ENCODE results near the gene LPIN1.

Gene LPIN1

GRCh38 chr2:11832531-11832930 is 86.1 kb downstream of the LPIN1 start:
- no peak for DNase-seq
- no peaks in the 10 kb centered on the region for H3K27me3 ChIP-seq (ENCODE audit: insufficient read depth, low read depth, severe bottlenecking)
- no peak overlapping the region for H3K27ac ChIP-seq
- H3K36me3 ChIP-seq: no peaks in the 10 kb centered on the region
- no peak overlapping the region for H3K4me3 ChIP-seq (ENCODE audit: low read depth, low read length)
- no peaks in the 10 kb centered on the region for H3K9me3 ChIP-seq (ENCODE audit: severe bottlenecking)
- TF ChIP-seq, protein P1, sequence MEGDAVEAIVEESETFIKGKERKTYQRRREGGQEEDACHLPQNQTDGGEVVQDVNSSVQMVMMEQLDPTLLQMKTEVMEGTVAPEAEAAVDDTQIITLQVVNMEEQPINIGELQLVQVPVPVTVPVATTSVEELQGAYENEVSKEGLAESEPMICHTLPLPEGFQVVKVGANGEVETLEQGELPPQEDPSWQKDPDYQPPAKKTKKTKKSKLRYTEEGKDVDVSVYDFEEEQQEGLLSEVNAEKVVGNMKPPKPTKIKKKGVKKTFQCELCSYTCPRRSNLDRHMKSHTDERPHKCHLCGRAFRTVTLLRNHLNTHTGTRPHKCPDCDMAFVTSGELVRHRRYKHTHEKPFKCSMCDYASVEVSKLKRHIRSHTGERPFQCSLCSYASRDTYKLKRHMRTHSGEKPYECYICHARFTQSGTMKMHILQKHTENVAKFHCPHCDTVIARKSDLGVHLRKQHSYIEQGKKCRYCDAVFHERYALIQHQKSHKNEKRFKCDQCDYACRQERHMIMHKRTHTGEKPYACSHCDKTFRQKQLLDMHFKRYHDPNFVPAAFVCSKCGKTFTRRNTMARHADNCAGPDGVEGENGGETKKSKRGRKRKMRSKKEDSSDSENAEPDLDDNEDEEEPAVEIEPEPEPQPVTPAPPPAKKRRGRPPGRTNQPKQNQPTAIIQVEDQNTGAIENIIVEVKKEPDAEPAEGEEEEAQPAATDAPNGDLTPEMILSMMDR (IDR thresholded peaks at IDR 0.05; ENCODE audit: low read depth, low read length): no peak

DNA sequence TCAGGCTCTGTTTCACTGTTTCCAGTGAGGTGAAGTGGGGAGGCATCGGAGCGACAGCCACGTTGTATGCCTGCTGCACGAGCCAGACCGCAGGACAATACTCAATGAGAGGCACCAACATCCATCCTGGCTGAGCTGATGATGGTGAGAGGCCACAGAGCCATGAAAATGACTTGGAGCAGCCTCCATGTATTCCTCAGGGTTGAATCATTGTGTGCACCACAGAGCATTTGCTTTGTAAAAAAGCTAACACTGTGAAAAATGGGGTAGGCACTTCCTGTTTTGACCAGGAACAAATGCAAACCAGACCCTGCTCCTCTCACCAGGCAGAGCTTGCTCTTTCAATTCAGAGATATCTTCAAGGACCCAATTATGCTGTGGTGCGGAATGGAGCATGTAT is 87.2 kb downstream of the LPIN1 start:
- H3K4me3 ChIP-seq (ENCODE audit: low read depth, low read length): no peak overlapping the region
- H3K36me3 ChIP-seq: no peaks in the 10 kb centered on the region
- H3K27me3 ChIP-seq (ENCODE audit: insufficient read depth, low read depth, severe bottlenecking): no peaks in the 10 kb centered on the region
- no peaks in the 10 kb centered on the region for H3K9me3 ChIP-seq (ENCODE audit: severe bottlenecking)
- DNase-seq: no peak
- TF ChIP-seq, protein P1 (IDR thresholded peaks at IDR 0.05; ENCODE audit: low read depth, low read length): no peak
- no peak overlapping the region for H3K27ac ChIP-seq

DNA sequence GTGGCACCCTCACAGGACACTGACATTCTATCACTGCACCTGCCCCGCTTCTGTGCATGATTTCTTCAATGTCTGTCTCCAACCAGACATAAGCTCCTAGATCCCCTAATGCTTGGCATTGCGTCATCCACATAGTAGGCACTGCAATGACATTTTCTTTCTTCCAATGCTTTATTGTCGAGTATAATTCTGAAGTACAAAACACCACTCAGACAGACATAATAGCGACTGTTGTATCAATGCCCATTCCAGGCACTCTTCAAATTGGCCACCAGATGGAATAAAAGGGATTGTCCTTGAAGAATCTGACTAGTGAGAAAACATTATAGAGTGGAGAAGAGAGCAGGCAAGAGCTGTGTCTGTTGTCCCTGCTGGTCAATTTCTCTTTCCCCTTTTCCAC is 89.0 kb downstream of the LPIN1 start:
- H3K4me3 ChIP-seq (ENCODE audit: low read depth, low read length): no peak overlapping the region
- H3K27ac ChIP-seq: no peak overlapping the region
- TF ChIP-seq, protein P1 (IDR thresholded peaks at IDR 0.05; ENCODE audit: low read depth, low read length): no peak
- no peak for DNase-seq
- H3K36me3 ChIP-seq: no peaks in the 10 kb centered on the region
- H3K9me3 ChIP-seq (ENCODE audit: severe bottlenecking): no peaks in the 10 kb centered on the region
- no peaks in the 10 kb centered on the region for H3K27me3 ChIP-seq (ENCODE audit: insufficient read depth, low read depth, severe bottlenecking)

DNA sequence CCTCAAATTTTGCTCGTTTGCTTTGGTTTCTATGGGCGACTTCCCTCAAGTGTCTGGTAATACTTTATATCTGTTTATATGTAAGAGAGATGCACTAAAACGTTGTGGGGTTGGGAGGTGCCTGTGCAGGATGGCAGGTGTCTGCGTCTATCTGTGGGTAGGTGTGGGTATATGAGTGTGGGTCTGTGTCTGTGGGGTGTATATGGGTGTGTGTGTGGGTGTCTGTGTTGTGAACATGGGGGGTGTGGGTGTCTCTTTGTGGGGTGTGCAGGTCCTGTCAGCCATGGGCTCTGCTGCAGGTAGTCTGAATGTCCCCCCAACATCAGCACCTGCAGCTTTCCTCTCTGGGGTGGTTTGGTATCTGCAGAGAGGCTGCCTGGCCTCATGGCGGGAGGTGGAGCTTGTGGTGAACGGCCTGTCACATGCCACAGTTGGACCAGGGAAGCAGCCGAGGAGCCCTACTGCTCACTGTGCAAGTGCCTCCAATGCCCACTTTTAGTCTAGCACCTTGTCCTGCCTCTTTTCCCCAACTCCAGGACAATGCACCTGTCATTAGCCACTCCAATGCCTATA is 90.3 kb downstream of the LPIN1 start:
- no peaks in the 10 kb centered on the region for H3K36me3 ChIP-seq
- no peak overlapping the region for H3K4me3 ChIP-seq (ENCODE audit: low read depth, low read length)
- TF ChIP-seq, protein P1 (IDR thresholded peaks at IDR 0.05; ENCODE audit: low read depth, low read length): no peak
- no peaks in the 10 kb centered on the region for H3K9me3 ChIP-seq (ENCODE audit: severe bottlenecking)
- H3K27ac ChIP-seq: no peak overlapping the region
- H3K27me3 ChIP-seq (ENCODE audit: insufficient read depth, low read depth, severe bottlenecking): no peaks in the 10 kb centered on the region
- DNase-seq: no peak

GRCh38 chr2:11837875-11838734 is 91.7 kb downstream of the LPIN1 start:
- Histone ChIP-seq H3K27me3 (ENCODE audit: insufficient read depth, low read depth, severe bottlenecking) (no peaks in the 10 kb centered on the region), H3K4me3 (ENCODE audit: low read depth, low read length) (no peak overlapping the region), H3K9me3 (ENCODE audit: severe bottlenecking) (no peaks in the 10 kb centered on the region), H3K27ac (no peak overlapping the region), H3K36me3 (no peaks in the 10 kb centered on the region)
- TF ChIP-seq, protein P1 (IDR thresholded peaks at IDR 0.05; ENCODE audit: low read depth, low read length): no peak
- DNase-seq: no peak
